Measurements from ENCODE around the gene UBE2G1.

- TF ChIP-seq CTCF (conservative IDR thresholded peaks at IDR 0.05) (peak; percentile 92), ZFX (IDR thresholded peaks at IDR 0.05) (no peak)
These were observed 62.0 kb downstream of the UBE2G1 start for GRCh38 chr17:4304417-4305027.

Data from C4-2B (cell line).